Measurements from ENCODE around the gene NRDC.

DNA sequence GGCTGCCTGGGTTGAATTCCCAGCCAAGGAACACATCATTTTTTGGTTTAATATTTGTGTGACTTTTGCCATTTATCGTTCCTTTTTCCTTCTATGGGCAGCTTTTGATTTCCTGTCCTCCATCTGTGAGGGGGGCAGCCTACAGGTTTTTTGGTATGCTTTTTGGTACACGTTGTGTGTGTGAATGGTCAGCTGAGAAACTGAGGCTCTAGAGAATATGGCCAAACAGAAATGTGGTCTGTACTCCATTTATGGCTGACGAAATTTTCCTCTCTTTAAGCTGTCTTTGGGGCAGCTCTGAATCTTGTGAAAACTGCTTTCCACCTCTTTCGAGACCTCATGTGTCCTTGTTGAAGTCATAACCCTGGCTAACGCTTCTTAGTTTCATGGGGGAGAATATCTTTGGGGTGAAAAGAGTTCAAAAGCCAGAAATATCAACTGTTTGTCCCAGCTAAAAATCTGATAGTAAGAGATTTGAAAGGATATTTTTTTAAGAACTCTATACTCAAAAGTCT, 26.6 kb downstream of the NRDC start:
- TF ChIP-seq POLR2A (IDR thresholded peaks at IDR 0.05) = no peak
- TF ChIP-seq, protein P1, sequence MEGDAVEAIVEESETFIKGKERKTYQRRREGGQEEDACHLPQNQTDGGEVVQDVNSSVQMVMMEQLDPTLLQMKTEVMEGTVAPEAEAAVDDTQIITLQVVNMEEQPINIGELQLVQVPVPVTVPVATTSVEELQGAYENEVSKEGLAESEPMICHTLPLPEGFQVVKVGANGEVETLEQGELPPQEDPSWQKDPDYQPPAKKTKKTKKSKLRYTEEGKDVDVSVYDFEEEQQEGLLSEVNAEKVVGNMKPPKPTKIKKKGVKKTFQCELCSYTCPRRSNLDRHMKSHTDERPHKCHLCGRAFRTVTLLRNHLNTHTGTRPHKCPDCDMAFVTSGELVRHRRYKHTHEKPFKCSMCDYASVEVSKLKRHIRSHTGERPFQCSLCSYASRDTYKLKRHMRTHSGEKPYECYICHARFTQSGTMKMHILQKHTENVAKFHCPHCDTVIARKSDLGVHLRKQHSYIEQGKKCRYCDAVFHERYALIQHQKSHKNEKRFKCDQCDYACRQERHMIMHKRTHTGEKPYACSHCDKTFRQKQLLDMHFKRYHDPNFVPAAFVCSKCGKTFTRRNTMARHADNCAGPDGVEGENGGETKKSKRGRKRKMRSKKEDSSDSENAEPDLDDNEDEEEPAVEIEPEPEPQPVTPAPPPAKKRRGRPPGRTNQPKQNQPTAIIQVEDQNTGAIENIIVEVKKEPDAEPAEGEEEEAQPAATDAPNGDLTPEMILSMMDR (IDR thresholded peaks at IDR 0.05) = no peak

Measured in suprapubic skin (tissue), 3 donors.